ENCODE measurements around the gene HYAL2.
A peak's percentile ranks its signal among the peaks of the same experiment; 100 is the strongest.

HYAL2 gene

GRCh38 chr3:50331364-50331907, 8.9 kb upstream of the HYAL2 start:
- no peak for DNase-seq (ENCODE audit: low read depth in 1 of 2, low spot score in 1 of 2)

DNA sequence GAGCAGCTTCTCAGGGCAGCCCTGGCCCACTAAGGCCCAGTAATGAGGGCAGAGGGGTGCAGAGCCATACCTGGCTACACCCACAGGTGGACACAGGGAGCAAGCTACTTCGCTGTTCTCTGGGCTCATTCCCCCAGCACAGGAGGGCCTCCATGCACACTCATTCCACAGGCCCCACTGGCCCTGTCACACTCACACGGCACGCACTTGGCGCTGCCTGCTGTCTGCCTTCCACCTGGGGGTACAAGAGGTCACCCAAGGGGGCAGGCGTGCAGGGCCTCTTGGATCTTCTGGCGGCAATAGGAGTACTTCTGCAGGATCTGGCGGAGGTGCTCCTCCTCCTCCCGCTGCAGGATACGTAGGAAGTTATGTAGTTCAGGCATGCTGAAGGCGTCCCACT, 7.8 kb upstream of the HYAL2 start:
- DNase-seq (ENCODE audit: low read depth in 1 of 2, low spot score in 1 of 2) = no peak

DNA sequence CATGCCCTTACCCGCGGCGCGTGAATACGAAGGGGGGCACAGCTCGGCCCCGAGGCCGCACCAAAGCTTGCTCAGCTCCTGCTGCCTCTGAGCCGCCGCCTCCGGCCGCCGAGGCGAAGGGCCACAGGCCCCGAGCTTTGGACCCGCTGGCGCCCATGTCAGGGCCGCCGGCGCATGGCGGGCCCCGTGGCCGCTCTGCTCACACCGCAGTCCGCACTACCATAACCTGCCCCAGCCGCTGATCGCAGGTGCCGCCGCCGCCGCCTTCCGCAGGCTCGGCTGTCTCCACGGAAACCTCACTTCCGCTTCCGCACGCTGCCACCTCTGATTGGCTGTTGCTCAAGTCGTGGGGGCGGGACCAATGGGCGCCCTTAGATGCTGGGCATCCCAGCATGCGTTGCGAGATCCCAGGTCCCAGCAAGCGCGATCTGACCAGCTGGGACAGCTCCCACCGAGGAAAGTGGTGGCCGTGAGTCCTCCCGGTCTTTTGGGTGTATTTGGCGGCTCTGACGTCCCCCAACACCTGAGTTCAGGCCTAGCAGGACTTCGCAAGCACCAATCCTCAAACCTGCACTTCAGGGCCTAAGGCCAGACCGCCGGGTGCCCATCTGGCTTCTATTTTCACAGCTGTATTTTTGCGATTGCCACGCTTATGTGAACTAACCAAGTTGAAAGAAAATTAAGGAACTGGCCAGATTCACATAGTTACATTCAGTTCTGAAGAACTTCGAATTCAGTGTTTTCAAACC, 5.6 kb upstream of the HYAL2 start, which contains the start of gene TUSC2:
TUSC2 (minus strand) TSS at position 281 of the 749 bp plus-strand sequence; CDS start at position 157, 124 bp downstream.
- DNase-seq (ENCODE audit: low read depth in 1 of 2, low spot score in 1 of 2) = peak; percentile 90

- no peak for DNase-seq (ENCODE audit: low read depth in 1 of 2, low spot score in 1 of 2)
Measured at GRCh38 chr3:50327129-50327528, 4.6 kb upstream of the HYAL2 start.

DNA sequence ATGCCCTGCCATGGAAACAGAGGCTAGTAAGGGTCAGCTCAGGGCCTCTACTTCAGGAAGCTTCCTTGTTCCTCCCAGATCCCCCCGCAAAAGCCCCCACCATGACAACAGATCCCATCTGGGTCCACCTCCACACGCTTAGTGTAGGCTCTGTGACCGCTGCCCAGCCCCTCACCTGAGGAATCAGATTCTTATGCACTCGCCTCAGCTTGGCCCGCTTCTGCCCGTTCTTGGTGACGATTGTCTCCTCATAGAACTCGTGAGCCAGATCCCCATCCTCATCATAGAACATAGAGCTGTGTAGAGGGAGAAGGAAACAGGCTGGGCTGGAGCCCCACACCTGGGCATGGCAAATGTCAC, 3.6 kb upstream of the HYAL2 start:
- no peak for DNase-seq (ENCODE audit: low read depth in 1 of 2, low spot score in 1 of 2)

DNA sequence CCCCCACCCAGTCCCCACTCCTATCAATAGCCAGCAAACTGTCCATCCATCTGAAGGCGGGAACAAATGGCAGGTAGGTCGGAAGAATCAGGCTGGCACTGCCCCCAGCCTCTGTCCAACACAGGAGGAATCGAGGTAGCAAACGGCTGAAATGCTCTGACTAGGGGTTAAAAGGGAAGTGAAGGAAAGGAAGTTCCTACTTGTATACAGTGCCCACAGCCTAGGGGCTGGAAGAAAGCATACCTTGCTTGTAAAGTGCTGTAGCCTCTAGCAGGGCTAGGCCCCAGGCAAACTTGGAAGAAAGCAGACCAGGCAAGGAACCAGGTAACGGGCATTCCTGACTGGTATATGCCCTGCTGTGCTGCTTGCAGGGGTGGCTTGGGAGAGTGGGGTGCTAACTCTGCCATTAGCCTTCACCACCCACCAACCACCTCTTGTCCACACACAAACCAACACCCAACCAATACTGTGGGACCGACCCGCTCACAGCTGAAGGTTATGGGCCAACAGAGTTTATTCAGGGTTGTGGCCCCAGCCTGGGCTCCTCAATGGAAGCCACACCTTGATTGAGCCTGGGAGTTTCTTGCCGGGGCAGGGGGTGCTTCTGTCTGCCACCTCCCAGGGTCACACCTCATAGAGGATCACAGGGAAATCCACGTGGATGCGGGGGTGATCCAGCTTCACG, 3.1 kb upstream of the HYAL2 start:
- no peak for DNase-seq (ENCODE audit: low read depth in 1 of 2, low spot score in 1 of 2)

DNA sequence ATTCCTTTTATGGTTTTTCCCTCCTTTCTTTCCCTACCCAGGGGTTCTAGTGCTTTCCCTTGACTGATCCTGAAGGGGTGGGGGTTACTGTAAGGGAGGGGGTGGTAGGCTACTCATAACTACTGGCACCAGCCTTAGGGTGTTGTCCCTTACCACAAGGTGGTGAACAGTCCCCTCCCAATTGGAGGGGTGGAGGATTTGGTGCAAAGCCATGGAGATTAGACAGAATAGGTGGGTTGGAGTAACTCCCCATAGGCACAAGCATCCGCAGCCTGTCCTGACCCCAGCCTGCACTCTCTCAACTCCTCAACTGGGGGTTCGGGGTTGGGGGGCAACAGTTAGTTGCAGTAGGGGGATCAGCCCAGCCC, 2.6 kb upstream of the HYAL2 start:
- DNase-seq (ENCODE audit: low read depth in 1 of 2, low spot score in 1 of 2) = no peak

DNA sequence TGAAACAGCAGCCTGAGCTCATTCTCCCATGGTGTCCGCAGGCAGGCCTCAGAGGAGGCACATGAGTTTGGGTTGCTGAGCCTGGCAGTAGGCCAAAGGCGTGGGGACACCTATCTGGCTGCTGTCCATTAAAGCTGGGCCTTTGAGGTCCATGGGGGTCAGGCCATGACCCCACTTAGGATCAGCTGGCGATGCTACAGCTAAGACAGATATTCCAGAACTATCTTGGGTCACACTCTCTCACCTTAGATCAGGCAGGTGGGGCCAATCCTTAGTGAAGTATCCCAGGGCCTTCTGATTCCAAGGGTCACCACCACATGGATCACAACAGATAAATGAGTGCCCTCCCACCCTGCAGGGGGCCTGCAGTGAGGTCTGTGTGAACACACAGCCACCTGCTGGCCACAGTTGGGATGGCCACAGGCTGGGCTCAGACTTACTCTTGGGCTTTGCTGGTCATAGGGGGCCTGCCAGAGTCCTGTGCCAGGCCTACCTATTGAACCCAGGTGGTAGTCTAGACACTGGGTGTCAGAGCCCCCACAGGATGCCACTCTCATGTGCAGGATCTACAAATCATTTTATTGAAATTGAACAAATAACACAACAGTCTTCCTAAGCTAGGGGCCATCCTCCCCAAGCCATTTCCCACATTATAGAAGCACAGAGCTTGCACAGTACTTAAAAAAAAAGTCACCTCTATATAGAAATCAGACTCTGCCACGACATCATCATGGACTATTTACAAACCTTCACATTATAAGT, 2.0 kb upstream of the HYAL2 start:
- DNase-seq (ENCODE audit: low read depth in 1 of 2, low spot score in 1 of 2) = peak in 1 of 2 donors; percentile 32

- no peak for DNase-seq (ENCODE audit: low read depth in 1 of 2, low spot score in 1 of 2)
Measured at GRCh38 chr3:50323614-50324199, 1.2 kb upstream of the HYAL2 start.

GRCh38 chr3:50323092-50323600, 601 bp upstream of the HYAL2 start:
- no peak for DNase-seq (ENCODE audit: low read depth in 1 of 2, low spot score in 1 of 2)

DNA sequence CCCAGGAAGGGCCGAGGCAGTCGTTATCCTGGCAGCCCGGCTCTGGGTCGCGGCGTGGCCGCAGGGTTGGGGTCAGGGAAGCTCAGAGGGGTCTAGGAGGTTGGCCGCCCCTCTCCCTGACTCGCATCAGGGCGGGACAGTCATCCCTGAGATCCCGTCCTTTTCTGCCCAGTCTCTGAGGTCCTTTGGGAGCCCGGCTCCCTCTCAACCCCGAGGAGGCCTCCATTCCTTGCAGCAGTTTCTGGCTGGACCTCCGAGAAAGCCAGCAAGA, 495 bp downstream of the HYAL2 start:
- DNase-seq (ENCODE audit: low read depth in 1 of 2, low spot score in 1 of 2) = no peak

DNA sequence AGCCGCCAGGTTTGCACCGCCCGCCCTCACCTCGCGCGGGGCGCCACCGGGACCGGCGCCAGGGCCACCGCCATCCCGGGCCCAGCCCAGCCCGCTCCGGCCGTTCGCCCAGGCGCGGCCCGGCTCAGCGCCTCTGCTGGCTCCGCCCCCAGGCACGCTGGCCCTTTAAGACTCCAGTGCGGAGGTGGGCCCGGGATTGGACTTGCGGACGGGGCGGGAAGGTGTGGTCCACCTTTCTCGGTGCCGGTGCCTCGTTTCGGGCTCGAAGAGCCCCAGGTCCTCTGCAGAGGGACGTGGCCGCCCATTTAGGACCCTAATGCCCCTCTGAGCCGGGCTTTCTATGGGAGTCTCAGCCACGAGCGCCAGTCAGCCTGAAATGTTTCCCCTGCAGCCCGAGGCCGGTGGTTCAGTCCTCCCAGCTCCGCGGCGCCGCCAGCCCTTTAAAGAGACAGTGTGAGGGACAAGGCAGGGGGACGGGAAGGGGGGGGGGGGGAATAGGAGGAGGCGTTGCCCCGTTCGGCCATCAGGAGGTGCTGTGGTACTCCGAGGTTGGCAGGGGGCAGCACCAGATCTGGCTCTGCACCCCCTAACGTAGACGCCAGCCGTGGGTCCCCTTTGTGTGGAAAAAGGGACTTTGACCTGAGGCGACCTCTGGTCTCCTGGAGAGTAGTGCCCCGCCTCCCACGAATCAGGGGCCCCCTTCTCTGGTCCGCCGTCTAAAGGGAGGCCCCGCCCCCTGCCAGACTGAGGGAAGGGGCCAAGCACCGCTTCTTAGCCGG, 1.0 kb downstream of the HYAL2 start:
- peak; percentile 59 to 71 for DNase-seq (ENCODE audit: low read depth in 1 of 2, low spot score in 1 of 2)

DNA sequence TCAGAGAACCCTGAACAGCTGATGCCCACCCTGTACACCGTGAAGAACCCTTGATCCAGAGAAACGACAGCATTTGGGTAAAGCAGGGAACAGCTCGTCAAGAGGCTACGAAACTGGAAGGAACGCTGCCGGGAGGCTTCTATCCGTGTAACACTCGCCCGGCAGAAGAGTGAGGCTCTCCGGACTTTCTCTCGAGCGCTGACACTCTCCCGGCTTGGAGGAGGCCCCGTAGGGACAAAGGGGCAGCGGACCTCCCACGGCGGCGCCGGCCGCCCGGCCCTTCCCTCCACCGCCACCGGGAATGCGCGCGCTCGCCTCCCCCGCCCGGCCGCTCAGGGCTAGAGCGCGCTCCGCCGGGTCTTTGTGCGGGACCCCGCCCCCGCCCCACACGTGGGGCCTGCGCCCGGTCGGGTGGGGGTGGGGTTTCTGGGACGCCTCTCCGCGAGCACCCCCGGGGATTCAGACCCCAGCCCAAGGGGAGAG, 1.7 kb downstream of the HYAL2 start:
- peak in 1 of 2 donors; percentile 47 for DNase-seq (ENCODE audit: low read depth in 1 of 2, low spot score in 1 of 2)

- DNase-seq (ENCODE audit: low read depth in 1 of 2, low spot score in 1 of 2) = no peak
Measured at GRCh38 chr3:50319894-50320625, 2.5 kb downstream of the HYAL2 start.

DNA sequence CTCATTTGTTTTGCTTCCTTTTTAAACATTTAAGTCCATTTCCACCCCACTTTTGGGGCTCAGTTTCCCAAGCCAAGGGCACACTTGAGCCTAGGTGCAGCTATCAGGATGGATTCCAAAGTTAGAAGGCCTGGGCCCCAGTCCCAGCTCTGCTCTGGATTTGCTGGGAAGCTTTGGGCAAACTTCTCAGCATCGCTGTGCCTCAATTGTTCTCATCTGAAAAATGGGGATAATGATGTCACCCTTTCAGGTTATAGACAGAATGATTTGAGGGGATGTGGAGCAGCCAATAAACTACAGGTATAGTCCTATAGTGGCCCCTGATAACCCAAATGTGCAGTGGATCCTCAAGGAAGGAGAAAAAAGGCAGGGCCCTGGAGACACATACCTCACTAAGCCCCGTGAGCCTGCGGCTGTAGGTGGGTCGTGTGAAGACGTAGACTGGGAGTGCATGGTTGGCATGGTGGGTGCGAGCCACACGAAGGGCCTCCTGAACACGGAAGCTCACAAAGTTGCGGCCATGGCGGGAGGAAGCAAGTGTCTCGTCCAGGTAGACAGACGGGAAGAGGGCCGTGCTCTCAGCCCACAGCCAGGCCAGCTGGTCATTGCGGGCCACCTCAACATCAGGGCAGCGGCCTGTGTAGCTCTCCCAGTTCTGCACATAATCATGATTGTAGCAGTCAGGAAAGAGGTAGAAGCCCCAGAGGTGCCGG, 3.2 kb downstream of the HYAL2 start:
- no peak for DNase-seq (ENCODE audit: low read depth in 1 of 2, low spot score in 1 of 2)

DNA sequence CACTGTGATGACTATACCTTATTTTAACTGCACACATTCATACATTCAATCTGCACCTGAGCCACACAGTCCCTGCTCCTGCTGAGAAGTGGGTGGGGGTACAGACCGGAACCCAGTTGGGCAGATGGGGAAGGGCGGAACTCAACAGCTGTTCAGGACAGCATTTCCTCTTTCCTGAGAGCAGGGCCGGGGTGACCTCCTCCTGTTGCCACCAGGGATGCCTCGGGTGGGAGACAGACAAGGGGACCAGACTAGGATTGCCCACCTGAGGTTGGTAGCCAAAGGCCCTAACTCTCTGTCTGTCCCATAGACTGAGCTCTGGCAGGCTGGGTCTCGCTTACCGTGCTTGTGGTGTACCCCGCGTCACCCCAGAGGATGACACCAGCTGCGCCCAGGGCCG, 3.9 kb downstream of the HYAL2 start:
- no peak for DNase-seq (ENCODE audit: low read depth in 1 of 2, low spot score in 1 of 2)

- no peak for DNase-seq (ENCODE audit: low read depth in 1 of 2, low spot score in 1 of 2)
Measured at GRCh38 chr3:50318163-50318562, 4.4 kb downstream of the HYAL2 start.

GRCh38 chr3:50317300-50317699, 5.2 kb downstream of the HYAL2 start:
- DNase-seq (ENCODE audit: low read depth in 1 of 2, low spot score in 1 of 2) = no peak

- peak; percentile 57 for DNase-seq (ENCODE audit: low read depth in 1 of 2, low spot score in 1 of 2)
Measured at GRCh38 chr3:50316657-50317242, 5.8 kb downstream of the HYAL2 start.
